ENCODE measurements around the gene IGFN1.

Gene IGFN1

DNA sequence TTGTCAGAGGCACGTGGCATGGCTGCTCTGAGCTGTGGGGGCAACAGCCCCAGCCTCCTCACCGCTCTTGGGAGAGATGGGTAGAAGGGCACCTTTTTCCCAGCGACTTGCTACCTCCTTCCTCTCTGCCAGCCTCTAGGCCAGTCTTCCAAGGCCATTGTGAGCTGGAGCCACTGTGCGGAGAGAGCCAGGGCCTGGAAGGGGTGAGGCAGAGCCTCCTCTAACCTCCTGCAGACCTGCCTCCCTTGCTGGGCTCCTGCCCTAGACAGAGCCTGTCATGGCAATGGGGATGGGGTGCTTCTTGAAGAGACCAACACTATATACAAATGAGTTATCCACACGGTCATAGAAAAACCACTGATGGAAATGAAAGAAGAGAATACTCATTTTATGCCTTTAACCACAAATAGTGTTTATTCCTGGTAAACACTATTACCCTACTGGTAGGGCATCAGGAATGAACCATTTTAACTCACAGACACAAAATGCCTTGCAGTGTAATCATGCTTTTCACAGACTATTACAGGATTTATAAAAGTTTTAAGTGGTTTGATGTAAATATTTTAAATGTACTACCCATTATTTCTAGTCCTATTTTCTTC lies 5.0 kb upstream of the IGFN1 start:
- FAIRE-seq, result no peak

- no peak for FAIRE-seq
Observed at GRCh38 chr1:201186192-201186591, 4.4 kb upstream of the IGFN1 start.

- FAIRE-seq, result no peak
Observed at GRCh38 chr1:201189085-201189484, 1.5 kb upstream of the IGFN1 start.

DNA sequence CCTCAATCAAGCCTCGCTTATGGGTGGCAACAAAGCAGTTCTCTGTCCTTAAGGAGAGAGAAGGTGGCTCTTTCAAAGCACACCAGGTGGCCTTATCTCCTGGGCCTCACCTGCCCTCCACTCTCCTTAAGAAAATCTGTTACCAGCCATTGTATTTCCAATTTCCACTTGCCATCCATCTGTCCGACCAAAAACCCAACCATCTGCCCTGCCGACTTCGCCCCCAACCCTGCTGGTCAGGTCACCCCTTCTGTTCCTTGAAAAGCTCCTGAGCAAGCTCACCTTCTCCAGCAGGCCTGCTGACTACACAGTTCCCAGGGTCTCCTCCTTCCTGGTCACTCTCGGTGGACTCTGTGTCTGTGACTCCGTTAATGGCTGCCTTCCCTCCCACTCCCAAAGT lies 619 bp upstream of the IGFN1 start:
- FAIRE-seq, result no peak

GRCh38 chr1:201191653-201192260 lies 1.1 kb downstream of the IGFN1 start:
- FAIRE-seq, result no peak

GRCh38 chr1:201192261-201192788 lies 1.7 kb downstream of the IGFN1 start:
- no peak for FAIRE-seq

DNA sequence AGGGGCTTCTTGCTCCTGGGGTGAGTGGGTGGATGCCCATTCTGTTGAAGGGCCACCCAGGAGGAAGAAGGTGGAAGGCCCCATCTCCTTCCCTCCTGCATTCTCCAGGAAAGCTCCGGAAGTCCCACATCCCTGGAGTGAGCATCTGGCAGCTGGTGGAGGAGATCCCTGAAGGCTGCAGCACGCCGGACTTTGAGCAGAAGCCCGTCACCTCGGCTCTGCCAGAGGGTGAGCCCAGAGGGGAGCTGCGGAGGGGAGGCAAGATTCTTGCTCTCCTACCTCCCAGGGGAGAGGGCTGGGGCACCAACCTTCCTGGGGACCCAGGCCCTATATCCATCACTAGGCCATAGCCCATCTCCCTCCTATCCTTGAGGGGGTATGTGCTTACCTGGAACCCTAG lies 3.4 kb downstream of the IGFN1 start:
- FAIRE-seq, result no peak

GRCh38 chr1:201198598-201198997 lies 8.0 kb downstream of the IGFN1 start:
- no peak for FAIRE-seq

DNA sequence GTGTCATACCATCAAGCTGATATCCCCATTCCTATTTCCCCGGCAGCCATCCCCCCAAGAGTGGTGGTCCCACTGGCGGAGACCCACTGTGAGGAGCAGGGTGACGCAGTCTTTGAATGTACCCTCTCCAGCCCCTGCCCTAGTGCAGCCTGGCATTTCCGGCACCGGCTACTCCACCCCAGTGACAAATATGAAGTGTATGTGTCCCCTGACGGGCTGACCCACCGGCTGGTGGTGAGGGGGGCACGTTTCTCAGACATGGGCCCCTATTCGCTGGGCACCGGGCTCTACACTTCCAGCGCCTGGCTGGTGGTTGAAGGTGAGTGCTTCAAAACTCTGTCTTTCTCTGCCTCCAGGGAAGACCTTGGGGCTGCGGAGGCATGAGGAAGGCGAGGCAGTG lies 14.4 kb downstream of the IGFN1 start:
- no peak for FAIRE-seq

DNA sequence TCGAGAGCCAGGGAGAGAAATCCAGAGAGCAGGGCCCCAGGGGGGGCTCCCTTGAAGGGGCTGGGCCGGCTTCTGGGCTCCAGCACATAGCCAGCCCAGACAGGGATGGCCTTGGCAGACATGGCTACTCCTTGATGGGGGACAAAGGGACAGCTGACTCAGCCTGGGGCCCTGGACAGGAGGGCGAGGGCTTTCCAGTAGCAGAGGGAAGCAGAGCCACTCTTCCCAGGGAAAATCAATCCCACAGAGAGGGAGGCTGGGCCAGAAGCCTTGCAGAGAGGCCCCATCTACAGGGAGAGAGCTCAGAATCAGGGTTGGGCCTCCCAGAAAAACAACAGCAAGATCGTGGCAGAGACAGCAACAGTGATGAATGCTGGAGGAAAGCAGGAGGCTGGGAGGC lies 15.6 kb downstream of the IGFN1 start:
- FAIRE-seq, result no peak

DNA sequence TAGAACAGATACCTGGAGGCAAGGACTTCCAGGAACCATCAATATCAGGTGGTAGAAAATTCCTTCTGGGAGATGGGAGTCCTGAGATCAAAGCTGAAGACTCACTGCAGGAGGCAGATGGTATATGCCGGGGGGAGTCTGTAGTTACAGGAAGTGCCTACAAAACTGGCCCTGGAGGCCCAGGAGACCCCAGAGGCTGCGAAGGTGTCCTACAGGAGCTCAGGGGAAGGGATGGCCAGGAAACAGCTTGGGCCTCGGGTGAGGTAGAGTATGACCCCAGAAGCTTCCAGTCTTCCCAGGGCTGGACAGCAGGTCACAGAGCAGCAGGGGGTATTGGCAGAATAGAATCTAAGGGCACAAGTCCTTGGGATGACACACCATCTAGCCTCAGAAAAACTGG lies 16.4 kb downstream of the IGFN1 start:
- FAIRE-seq, result no peak

- no peak for FAIRE-seq
Observed at GRCh38 chr1:201208236-201208635, 17.6 kb downstream of the IGFN1 start.

- FAIRE-seq, result no peak
Observed at GRCh38 chr1:201212056-201212455, 21.4 kb downstream of the IGFN1 start.

- no peak for FAIRE-seq
Observed at GRCh38 chr1:201212461-201213055, 21.9 kb downstream of the IGFN1 start.

DNA sequence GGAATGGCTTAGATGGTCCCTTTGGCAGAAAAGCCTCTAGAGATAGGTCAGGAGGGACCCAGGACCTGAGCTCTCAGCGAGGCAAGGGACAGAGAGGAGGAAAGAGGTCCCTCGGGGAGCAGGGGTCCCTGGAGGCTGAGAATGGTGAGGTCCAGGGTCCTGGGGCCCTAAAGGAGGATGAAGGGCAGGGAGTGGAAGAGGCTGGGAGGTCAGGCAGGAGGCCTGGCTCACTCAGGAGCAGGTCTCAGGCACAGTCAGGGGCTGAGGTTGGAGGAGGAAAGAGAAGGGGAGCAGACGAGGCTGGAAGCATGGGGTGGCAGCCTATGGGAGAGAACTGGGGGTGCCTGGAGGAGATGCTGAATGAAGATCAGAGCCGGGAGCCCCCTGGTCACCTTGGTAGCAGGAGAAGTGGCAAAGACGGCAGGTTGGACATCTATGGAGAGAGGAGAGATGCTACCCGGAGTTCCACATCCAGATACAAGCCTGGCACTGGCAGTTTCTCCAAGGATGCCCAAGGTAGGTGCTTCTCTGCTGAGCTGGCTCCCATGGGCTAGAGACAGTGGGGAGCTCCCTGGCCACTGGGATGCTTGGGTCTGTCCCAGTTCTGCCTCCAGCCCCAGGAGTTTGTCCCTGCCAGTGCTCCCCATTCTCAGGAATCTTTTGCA lies 22.6 kb downstream of the IGFN1 start:
- no peak for FAIRE-seq

- no peak for FAIRE-seq
Observed at GRCh38 chr1:201213926-201214325, 23.3 kb downstream of the IGFN1 start.

DNA sequence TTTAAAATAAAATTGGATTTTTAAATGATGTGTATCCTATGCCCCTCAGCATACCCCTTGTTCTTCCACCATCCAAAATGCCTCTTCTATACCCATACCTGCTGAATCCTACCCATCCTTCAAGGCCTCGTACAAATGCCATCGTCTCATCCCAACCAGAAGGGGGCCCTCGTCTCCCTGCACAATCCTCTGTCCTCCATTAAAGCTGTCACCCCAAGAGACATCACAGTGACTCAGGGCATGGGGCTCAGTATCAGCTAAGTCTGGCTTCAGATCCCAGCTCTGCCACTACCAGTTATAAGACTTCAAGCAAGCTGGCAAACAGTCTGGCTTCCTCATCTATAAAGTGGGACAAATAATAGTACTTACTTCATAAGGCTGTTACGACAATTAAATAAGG lies 23.8 kb downstream of the IGFN1 start:
- FAIRE-seq, result no peak

GRCh38 chr1:201214886-201215285 lies 24.3 kb downstream of the IGFN1 start:
- FAIRE-seq, result no peak

DNA sequence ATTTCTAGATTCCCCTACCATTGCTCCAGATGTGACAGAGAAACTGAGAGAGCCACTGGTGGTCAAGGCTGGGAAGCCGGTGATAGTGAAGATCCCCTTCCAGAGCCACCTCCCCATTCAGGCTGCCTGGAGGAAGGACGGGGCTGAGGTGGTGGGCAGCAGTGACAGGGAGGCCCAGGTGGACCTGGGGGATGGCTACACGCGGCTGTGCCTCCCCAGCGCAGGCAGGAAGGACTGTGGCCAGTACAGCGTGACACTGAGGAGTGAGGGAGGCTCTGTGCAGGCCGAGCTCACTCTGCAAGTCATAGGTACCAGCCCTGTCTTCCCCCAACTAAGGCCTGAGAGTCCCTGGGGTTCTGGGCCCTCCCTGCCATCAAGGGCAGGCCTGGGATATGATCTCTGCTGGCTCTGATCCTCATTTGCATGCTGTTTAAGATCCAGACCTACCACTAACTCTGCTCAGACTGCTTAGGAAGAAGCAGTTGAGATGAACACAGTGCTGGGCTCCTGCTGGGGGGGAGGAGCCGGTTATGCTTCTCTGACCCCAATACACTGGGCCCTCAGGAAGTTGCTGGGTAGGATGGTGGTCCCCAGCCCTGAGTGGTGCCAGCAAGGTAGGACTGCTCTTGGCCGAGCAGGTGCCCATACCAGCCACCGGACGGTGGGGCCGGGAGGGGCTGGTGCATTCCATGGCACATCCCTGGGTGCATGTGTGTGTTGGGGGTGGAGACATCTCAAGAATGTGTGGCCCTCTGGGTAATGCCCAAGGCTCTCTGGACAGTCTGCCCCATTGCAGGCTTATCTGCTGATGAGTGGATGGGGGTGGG lies 25.1 kb downstream of the IGFN1 start:
- no peak for FAIRE-seq

DNA sequence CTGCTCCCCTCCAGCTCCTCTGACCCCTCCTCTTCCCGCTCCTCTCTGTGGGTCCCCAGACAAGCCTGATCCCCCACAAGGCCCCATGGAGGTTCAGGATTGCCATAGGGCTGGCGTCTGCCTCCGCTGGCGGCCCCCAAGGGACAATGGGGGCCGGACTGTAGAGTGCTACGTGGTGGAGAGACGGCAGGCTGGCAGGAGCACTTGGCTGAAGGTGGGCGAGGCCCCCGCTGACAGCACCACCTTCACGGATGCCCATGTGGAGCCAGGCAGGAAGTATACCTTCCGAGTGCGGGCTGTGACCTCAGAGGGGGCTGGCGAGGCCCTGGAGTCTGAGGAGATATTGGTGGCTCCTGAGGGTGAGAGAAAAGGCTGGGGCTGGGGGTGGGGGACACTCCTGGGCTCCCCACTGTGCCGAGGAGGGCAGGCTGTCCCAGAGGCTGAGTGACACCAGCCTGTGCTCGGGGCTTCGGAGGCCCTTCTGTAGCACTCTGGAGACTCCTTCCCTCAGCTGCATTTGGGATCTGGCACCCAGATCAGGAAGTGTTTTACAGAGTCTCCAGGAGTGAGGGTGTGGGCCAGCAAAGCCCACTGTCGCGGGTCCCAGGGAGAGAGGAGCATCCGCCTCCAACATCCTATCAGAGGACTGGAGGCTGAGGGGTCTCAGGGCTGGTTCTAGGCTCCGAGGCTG lies 25.9 kb downstream of the IGFN1 start:
- no peak for FAIRE-seq

GRCh38 chr1:201217146-201217545 lies 26.5 kb downstream of the IGFN1 start:
- FAIRE-seq, result no peak

GRCh38 chr1:201217851-201218250 lies 27.2 kb downstream of the IGFN1 start:
- no peak for FAIRE-seq

All from A204.1 (cell line).